ENCODE data around the gene PRAC2. TPM values are rescaled to one million over a fixed set of nuclear protein-coding genes. Genes with fewer than 3 reads are reported as not detected.
A peak's percentile ranks its signal among the peaks of the same experiment; 100 is the strongest.

The PRAC2 gene
- total and polyA plus RNA-seq, 2 of the 13 experiments (the other 11 are each of a cell fraction or from before 2014, with no cell fraction given) = not detected

DNA sequence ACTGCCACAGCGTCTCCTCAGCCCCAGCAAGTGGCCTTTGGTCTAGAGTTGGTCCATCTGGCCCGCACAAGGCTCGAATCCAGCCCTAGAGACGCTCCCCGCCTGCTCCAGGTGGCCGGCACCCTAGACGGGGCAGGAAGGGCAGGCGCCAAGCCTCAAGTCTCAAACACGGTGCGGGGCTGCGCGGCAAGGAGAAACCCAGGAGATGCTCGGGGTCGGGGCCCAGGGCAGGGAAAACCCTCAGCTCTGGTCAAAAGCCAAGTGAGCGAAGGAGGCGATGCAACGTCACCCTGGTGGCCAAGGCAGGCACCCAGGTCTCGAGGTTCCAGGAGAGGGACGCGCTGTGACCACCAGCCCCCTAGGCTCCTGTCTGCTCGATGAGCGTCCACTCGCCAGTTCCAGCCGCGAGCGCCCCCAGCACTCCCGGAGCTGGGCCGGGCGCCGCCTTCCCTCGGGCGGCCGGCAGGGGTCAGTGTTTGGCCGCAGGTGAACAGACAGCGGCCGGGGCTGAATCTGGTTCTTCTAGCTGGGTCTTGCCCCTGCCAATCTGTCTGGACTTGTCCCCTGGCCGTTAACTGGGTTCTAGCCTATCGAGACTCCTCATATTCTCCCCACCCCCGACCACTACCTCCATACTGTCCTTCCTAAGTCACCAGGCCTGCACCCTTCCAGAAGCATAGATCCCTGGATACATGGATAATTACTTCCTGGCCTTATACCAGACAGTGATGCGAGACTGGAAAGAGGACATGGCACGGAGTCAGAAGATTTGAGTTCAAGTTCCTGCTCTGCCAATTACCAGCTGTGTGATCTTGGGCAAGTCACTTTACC is 44.6 kb upstream of the PRAC2 start (continued):
- TF ChIP-seq POLR2AphosphoS5 (IDR thresholded peaks at IDR 0.05; ENCODE audit: low read depth, low read length) (no peak), ZNF17 (CRISPR knock-in tag; IDR thresholded peaks at IDR 0.05) (no peak), ZNF446 (CRISPR knock-in tag; IDR thresholded peaks at IDR 0.05) (no peak), CBX1 (IDR thresholded peaks at IDR 0.05; ENCODE audit: low read depth) (peak; percentile 58), ZNF713 (CRISPR knock-in tag; IDR thresholded peaks at IDR 0.05) (0 out of 2 replicates have a peak, but pooled peaks have one; percentile 45), PTBP1 (IDR thresholded peaks at IDR 0.05; ENCODE audit: low read depth, low read length, poor library complexity, severe bottlenecking) (peak; percentile 88), RFXAP (CRISPR knock-in tag; IDR thresholded peaks at IDR 0.05; ENCODE audit: borderline replicate concordance) (no peak; the same call in 1 of the 2 replicates), RXRA (CRISPR knock-in tag; IDR thresholded peaks at IDR 0.05) (0 out of 2 replicates have a peak, but pooled peaks have one; percentile 40), NFKB2 (CRISPR knock-in tag; IDR thresholded peaks at IDR 0.05; ENCODE audit: borderline replicate concordance) (0 out of 2 replicates have a peak, but pooled peaks have one; percentile 41), MYNN (CRISPR knock-in tag; IDR thresholded peaks at IDR 0.05; ENCODE audit: low read depth) (no peak), ZBTB3 (CRISPR knock-in tag; IDR thresholded peaks at IDR 0.05; ENCODE audit: borderline replicate concordance, low read depth) (no peak), TAF1 (CRISPR knock-in tag; IDR thresholded peaks at IDR 0.05) (no peak), ZNF614 (CRISPR knock-in tag; IDR thresholded peaks at IDR 0.05; ENCODE audit: borderline replicate concordance) (no peak), JARID2 (CRISPR knock-in tag; IDR thresholded peaks at IDR 0.05; ENCODE audit: insufficient replicate concordance) (no peak), ZNF335 (CRISPR knock-in tag; IDR thresholded peaks at IDR 0.05) (no peak)
- TF ChIP-seq, protein P1, sequence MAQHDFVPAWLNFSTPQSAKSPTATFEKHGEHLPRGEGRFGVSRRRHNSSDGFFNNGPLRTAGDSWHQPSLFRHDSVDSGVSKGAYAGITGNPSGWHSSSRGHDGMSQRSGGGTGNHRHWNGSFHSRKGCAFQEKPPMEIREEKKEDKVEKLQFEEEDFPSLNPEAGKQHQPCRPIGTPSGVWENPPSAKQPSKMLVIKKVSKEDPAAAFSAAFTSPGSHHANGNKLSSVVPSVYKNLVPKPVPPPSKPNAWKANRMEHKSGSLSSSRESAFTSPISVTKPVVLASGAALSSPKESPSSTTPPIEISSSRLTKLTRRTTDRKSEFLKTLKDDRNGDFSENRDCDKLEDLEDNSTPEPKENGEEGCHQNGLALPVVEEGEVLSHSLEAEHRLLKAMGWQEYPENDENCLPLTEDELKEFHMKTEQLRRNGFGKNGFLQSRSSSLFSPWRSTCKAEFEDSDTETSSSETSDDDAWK (CRISPR knock-in tag; IDR thresholded peaks at IDR 0.05) = no peak
- TF ChIP-seq, protein P2, sequence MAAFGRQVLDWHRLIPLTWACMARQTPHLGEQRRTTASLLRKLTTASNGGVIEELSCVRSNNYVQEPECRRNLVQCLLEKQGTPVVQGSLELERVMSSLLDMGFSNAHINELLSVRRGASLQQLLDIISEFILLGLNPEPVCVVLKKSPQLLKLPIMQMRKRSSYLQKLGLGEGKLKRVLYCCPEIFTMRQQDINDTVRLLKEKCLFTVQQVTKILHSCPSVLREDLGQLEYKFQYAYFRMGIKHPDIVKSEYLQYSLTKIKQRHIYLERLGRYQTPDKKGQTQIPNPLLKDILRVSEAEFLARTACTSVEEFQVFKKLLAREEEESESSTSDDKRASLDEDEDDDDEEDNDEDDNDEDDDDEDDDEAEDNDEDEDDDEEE (CRISPR knock-in tag; IDR thresholded peaks at IDR 0.05) = peak; percentile 34; the same call in 1 of the 2 replicates
- TF ChIP-seq, protein P3, sequence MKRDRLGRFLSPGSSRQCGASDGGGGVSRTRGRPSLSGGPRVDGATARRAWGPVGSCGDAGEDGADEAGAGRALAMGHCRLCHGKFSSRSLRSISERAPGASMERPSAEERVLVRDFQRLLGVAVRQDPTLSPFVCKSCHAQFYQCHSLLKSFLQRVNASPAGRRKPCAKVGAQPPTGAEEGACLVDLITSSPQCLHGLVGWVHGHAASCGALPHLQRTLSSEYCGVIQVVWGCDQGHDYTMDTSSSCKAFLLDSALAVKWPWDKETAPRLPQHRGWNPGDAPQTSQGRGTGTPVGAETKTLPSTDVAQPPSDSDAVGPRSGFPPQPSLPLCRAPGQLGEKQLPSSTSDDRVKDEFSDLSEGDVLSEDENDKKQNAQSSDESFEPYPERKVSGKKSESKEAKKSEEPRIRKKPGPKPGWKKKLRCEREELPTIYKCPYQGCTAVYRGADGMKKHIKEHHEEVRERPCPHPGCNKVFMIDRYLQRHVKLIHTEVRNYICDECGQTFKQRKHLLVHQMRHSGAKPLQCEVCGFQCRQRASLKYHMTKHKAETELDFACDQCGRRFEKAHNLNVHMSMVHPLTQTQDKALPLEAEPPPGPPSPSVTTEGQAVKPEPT (CRISPR knock-in tag; IDR thresholded peaks at IDR 0.05; ENCODE audit: low read depth) = no peak
- TF ChIP-seq, protein P4, sequence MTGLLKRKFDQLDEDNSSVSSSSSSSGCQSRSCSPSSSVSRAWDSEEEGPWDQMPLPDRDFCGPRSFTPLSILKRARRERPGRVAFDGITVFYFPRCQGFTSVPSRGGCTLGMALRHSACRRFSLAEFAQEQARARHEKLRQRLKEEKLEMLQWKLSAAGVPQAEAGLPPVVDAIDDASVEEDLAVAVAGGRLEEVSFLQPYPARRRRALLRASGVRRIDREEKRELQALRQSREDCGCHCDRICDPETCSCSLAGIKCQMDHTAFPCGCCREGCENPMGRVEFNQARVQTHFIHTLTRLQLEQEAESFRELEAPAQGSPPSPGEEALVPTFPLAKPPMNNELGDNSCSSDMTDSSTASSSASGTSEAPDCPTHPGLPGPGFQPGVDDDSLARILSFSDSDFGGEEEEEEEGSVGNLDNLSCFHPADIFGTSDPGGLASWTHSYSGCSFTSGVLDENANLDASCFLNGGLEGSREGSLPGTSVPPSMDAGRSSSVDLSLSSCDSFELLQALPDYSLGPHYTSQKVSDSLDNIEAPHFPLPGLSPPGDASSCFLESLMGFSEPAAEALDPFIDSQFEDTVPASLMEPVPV (CRISPR knock-in tag; IDR thresholded peaks at IDR 0.05) = no peak
- TF ChIP-seq, protein P5, sequence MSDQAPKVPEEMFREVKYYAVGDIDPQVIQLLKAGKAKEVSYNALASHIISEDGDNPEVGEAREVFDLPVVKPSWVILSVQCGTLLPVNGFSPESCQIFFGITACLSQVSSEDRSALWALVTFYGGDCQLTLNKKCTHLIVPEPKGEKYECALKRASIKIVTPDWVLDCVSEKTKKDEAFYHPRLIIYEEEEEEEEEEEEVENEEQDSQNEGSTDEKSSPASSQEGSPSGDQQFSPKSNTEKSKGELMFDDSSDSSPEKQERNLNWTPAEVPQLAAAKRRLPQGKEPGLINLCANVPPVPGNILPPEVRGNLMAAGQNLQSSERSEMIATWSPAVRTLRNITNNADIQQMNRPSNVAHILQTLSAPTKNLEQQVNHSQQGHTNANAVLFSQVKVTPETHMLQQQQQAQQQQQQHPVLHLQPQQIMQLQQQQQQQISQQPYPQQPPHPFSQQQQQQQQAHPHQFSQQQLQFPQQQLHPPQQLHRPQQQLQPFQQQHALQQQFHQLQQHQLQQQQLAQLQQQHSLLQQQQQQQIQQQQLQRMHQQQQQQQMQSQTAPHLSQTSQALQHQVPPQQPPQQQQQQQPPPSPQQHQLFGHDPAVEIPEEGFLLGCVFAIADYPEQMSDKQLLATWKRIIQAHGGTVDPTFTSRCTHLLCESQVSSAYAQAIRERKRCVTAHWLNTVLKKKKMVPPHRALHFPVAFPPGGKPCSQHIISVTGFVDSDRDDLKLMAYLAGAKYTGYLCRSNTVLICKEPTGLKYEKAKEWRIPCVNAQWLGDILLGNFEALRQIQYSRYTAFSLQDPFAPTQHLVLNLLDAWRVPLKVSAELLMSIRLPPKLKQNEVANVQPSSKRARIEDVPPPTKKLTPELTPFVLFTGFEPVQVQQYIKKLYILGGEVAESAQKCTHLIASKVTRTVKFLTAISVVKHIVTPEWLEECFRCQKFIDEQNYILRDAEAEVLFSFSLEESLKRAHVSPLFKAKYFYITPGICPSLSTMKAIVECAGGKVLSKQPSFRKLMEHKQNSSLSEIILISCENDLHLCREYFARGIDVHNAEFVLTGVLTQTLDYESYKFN (CRISPR knock-in tag; conservative IDR thresholded peaks at IDR 0.05) = no peak

Data from HepG2 (cell line).